ENCODE measurements around the gene ERN1.

GRCh38 chr17:64147110-64148016, 17.4 kb upstream of the ERN1 start:
- no peak for TF ChIP-seq CTCF (conservative IDR thresholded peaks at IDR 0.05; ENCODE audit: low read depth, low read length)
- TF ChIP-seq EZH2 (IDR thresholded peaks at IDR 0.05; ENCODE audit: borderline replicate concordance, low read depth, low read length, poor library complexity, severe bottlenecking), result no peak
